ENCODE measurements around the gene RAP1GAP. TPM values are rescaled to one million over a fixed set of nuclear protein-coding genes. Genes with fewer than 3 reads are reported as not detected.

Gene RAP1GAP
- total RNA-seq, 1 experiment from 2014 or later = 13.4 TPM

GRCh38 chr1:21641076-21641475, 28.1 kb downstream of the RAP1GAP start (continued):
- TF ChIP-seq ZBTB33 (IDR thresholded peaks at IDR 0.05; ENCODE audit: extremely low read depth, insufficient replicate concordance, low read length) = no peak
- no peak for TF ChIP-seq CEBPB (IDR thresholded peaks at IDR 0.05; ENCODE audit: low read depth)

- Histone ChIP-seq H3K4me2 (ENCODE audit: low read length) (no peak overlapping the region), H3K27ac (ENCODE audit: low read depth, low read length) (no peak overlapping the region; the same call in 1 of the 2 replicates), H3K9me2 (ENCODE audit: insufficient read depth) (no peaks in the 10 kb centered on the region), H3K9me3 (ENCODE audit: control insufficient read depth in 1 of 2, insufficient read depth in 1 of 2, low read depth in 1 of 2, low read length in 2 of 2) (no peaks in the 10 kb centered on the region), H3K9ac (ENCODE audit: low read length) (no peak overlapping the region), H4K20me1 (ENCODE audit: insufficient read depth) (no peaks in the 10 kb centered on the region), H3K27me3 (ENCODE audit: insufficient read depth, low read length) (no peaks in the 10 kb centered on the region), H3K4me3 (replicated peaks in 1 of 2; ENCODE audit: low read depth in 1 of 2, low read length in 2 of 2) (no peak overlapping the region), H3K36me3 (ENCODE audit: control insufficient read depth in 1 of 2, insufficient read depth in 2 of 2, low read length in 2 of 2) (no peaks in the 10 kb centered on the region), H3K4me1 (ENCODE audit: control insufficient read depth in 1 of 2, insufficient read depth in 2 of 2, low read length in 2 of 2) (peaks cover 24 to 43% of the 10 kb centered on the region in 2 experiments), H2AFZ (ENCODE audit: low read depth, low read length, poor library complexity, severe bottlenecking) (no peak overlapping the region), H3K79me2 (ENCODE audit: insufficient read depth, low read length) (no peaks in the 10 kb centered on the region)
- RAD21 ChIA-PET (ENCODE audit: low non-redundant PET in 1 of 2, low total read pairs in 2 of 2, uncharacterized antibody in 2 of 2, unreplicated experiment in 2 of 2) = no interaction called here
- POLR2A ChIA-PET = no interaction called here
- CTCF ChIA-PET = no interaction called here
- intact Hi-C loops (cut with micrococcal nuclease) = no loop called here
- no peak for ATAC-seq
- DNase-seq (ENCODE audit: low read depth, low spot score) = no peak
- TF ChIP-seq EZH2 (IDR thresholded peaks at IDR 0.05) (no peak), ELF1 (IDR thresholded peaks at IDR 0.05; ENCODE audit: borderline replicate concordance, low read depth) (no peak), CBX3 (IDR thresholded peaks at IDR 0.05; ENCODE audit: low read depth) (no peak), SIN3A (IDR thresholded peaks at IDR 0.05; ENCODE audit: low read depth) (no peak), CTCF (IDR thresholded peaks at IDR 0.05 in 2 of 3, conservative IDR thresholded peaks at IDR 0.05 in 1 of 3; ENCODE audit: borderline replicate concordance in 1 of 3, insufficient read depth in 1 of 3, low read depth in 2 of 3, low read length in 2 of 3) (no peak), SP1 (IDR thresholded peaks at IDR 0.05; ENCODE audit: low read depth) (no peak), POLR2AphosphoS5 (IDR thresholded peaks at IDR 0.05; ENCODE audit: low read depth, low read length) (no peak), EZH2phosphoT487 (IDR thresholded peaks at IDR 0.05; ENCODE audit: borderline replicate concordance) (no peak)
- no TSS peak for BruUV-seq (replicated peaks)
Measured at GRCh38 chr1:21640653-21641052, 28.5 kb downstream of the RAP1GAP start.

Data from HCT116 (cell line).